Suprapubic skin (tissue), 4 donors: ENCODE measurements around the gene S100G.

Source experiments
- CTCF ChIP-seq, 2 donors: fragments of 200-600 bp in 1 of 2; fragments of 450-650 bp in 1 of 2; sonication (generic) in 1 of 2; IDR thresholded peaks; one replicate each; pipeline ENCODE4 v1.5.1; 2016 to 2019; ENCODE audit warnings: antibody characterized with exemption in 2 of 2, mild to moderate bottlenecking in 1 of 2, moderate library complexity in 1 of 2
- POLR2A ChIP-seq, 2 donors: fragments of 450-650 bp; IDR thresholded peaks; one replicate each; pipeline ENCODE4 v1.6.1; 2017; ENCODE audit warnings: antibody characterized with exemption in 2 of 2, mild to moderate bottlenecking in 2 of 2, moderate library complexity in 2 of 2
- POLR2AphosphoS5 ChIP-seq, 3 donors: sonication (generic); formaldehyde crosslinking; IDR thresholded peaks; one replicate each; pipeline ENCODE4 v1.6.1; 2017; ENCODE audit warnings: antibody characterized with exemption in 3 of 3

- TF ChIP-seq POLR2AphosphoS5 (IDR thresholded peaks at IDR 0.05), result no peak
- TF ChIP-seq CTCF (IDR thresholded peaks at IDR 0.05), result no peak
- no peak for TF ChIP-seq POLR2A (IDR thresholded peaks at IDR 0.05)
Observed at GRCh38 chrX:16617382-16617781, 32.6 kb upstream of the S100G start.
